ENCODE measurements around the gene AIRE.

AIRE gene

GRCh38 chr21:44325386-44326271 is 40.0 kb downstream of the AIRE start:
- DNase-seq (ENCODE audit: low read depth): no peak

GRCh38 chr21:44326272-44326647 is 40.6 kb downstream of the AIRE start:
- DNase-seq (ENCODE audit: low read depth): no peak

- DNase-seq (ENCODE audit: low read depth): no peak
Measured at GRCh38 chr21:44326716-44327602, 41.3 kb downstream of the AIRE start.

DNA sequence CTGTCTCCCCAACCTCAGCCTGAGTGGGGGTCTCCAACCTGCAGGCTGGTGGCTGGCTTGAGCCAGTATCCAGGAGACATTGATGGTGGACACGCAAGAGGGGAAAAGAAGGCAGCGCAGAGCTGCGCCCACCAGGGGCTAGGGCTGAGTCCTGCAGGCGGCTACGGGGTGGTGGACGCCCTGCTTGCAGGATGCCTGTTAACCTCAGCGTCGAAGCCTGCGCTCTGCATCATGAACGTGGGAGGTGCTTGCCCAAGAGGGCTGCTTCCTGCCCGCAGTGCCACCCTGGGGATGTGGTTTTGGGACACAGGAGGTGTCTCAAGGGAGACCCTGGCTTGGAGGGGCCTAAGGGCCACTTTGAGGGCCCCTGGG is 41.9 kb downstream of the AIRE start:
- no peak for DNase-seq (ENCODE audit: low read depth)

DNA sequence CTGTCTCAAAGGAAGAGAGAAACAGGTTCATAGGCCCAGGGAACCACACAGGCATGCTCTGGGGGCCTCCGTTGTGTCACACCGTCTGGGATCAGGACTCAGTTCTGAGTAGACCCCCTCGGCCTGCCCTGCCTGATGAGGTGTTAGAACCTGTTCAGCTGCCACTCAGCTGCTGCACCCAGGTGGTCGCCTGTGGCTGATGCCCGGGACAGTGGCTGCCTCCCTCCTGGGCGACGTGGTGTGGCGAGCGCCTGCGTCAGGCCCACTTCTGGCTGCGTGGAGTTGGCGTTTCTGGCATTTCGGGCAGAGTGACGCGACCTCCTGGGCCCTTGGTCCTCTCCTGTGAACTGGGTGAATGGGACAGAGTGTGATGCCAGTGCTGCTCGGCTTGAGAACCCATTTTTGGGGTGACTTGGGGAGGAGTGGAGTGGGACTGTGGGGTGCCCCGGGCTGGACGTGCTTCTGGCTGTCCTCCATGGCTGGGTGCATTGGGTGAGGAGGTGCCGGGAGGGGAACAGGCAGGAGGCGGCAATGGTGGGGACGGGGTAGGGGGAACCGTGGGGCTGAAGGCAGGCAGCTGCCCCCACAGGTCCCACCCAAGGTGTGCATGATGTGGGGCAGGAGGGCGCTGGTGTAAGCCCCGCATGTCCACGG is 42.7 kb downstream of the AIRE start:
- no peak for DNase-seq (ENCODE audit: low read depth)

DNA sequence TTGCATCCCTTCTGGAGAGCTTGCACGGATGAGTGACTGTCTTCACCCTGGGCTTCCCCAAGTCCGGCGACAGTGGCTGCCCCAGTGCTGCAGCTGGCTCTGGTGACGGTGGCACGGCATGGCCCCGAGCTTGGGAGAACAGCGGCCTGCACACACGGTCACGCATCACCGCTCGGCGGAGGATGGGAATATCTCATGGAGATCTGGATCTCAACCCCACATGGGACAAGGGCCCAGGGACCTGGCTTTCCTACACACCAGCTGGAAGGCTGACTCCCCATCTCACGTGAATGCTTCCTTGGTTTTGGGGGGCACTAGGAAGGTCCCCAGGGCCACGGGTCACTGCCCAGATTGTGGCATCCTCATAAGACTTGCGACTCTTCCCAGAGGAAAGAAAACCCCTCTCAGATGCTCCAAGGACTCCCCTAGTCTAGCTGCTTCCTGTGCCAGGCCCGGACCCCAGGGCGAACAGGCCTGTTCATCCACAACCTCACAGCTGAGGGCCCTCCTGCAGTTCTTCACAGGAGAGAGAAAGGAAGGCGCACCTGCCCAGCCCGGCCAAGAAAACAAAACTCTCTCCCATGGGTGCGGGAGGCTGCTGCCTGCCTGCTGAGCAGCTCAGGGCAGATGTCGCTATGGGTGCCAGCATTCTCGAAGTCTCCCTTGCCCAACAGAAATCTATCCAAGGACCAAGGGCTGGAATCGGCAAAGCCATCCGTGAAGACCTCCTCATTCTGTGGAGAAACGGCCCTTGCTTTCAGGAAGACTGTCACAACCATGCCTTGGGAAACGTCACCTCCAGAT is 43.6 kb downstream of the AIRE start:
- DNase-seq (ENCODE audit: low read depth): no peak

DNA sequence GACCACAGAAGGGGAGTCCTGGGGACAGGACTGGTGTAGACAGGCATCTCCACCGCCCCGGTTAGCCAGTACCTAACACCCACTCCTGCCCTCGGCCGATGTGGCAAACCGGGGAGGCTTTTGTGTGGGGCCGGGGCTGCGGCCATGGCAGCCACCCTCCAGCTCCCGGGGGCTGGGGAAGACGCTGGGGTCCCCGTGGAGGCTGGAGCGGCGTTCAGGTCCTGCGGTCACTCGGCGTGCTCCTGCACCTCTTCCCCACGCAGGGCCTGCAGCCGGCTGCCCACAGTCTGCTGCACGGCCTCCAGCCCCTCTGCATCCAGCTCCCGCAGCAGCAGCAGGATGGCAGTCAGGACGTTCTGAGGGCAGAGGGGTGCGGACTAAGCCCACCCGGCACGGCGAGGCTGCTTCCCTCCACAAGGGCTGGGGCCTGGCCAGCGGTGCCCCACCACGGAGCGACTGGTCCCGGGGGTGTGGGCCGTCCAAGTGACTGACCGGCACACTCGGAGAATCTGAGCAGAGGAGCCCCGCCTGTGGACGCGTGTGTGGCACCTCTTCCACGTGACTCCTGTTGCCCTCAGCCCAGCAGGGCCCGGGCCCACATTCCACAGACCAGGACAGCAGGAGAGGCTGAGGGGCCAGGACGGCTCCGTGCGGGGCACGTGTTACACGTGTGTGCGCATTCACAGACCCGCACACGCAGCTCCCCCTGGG is 44.5 kb downstream of the AIRE start:
- DNase-seq (ENCODE audit: low read depth): no peak

DNA sequence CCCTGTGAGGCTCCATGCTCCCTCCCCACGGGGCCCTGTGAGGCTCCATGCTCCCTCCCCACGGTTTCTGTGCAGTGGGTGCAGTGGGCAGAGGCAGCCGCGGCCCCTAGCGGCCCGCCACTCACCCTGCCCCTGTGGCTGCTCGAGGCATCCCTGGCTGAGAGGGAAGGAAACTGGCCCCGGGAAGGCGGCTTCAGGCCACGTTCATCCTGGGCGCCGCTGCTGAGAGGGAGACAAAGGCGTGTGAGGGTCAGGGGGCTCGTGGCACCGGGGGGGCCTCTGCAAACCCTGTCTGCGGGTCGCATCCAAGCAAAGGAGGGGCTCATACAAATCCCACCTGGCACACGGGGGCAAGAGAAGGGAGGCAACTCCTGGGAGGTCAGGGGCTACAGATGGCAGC is 45.0 kb downstream of the AIRE start:
- no peak for DNase-seq (ENCODE audit: low read depth)

GRCh38 chr21:44331209-44331608 is 45.5 kb downstream of the AIRE start:
- no peak for DNase-seq (ENCODE audit: low read depth)

GRCh38 chr21:44331650-44332307 is 46.1 kb downstream of the AIRE start:
- no peak for DNase-seq (ENCODE audit: low read depth)

DNA sequence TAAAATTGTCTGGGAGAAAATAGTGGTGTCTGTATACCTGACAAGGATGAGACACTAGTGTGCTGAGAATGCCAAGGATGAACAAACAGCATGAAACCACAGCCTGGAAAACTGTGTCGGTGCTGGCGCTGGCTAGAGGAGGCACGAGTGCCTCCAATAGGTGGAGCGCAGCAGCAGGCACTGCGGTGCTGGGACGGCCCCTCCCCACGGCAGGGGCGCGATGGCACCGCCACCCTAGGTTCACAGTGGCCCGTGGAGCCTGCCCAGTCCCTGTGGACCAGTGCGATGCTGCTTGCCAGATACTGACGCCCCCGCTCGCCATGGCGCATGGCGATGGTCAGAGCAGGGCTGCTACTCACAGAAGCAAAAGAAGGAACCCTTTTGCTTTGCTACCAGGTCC is 46.7 kb downstream of the AIRE start:
- DNase-seq (ENCODE audit: low read depth): no peak

GRCh38 chr21:44332965-44333364 is 47.3 kb downstream of the AIRE start:
- DNase-seq (ENCODE audit: low read depth): no peak

DNA sequence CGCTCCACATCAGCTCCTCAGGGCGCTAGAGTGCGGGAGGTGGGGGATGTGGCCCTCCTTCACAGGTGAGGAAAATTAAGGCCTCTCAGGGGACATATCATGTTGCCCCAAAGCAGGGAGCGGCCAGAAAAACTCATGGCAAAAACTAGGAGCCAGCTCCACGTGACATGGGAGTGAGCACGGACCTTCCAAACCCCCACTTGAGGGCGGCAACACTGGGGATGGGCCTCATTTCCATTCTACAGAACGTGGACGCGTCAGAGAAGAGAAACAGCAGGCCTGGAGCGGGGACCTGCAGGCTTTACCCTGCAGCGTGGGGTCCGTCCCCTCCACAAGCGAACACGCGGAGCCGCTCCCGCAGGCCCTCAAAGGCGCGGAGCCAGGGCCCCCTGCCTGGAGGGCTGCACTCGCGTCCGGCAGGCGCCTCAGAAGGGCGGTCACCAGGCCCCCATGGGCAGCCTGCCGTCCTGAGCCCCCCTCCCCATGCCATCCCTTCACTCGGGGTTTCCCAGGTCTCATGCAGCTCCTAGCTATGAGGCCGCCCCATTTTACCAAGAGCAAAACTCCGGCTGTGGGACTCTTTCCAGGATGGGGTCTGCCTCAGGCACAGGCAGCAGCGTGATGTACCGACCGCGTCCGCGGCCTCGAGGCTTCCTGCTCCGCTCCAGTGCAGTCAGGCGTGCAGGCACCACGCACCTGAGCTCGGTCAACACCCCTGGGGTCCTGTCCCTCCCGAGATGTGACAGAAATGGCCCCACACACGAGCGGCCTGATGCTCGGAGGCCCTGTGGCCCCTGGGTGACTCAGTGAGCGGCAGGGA is 48.0 kb downstream of the AIRE start:
- no peak for DNase-seq (ENCODE audit: low read depth)

DNA sequence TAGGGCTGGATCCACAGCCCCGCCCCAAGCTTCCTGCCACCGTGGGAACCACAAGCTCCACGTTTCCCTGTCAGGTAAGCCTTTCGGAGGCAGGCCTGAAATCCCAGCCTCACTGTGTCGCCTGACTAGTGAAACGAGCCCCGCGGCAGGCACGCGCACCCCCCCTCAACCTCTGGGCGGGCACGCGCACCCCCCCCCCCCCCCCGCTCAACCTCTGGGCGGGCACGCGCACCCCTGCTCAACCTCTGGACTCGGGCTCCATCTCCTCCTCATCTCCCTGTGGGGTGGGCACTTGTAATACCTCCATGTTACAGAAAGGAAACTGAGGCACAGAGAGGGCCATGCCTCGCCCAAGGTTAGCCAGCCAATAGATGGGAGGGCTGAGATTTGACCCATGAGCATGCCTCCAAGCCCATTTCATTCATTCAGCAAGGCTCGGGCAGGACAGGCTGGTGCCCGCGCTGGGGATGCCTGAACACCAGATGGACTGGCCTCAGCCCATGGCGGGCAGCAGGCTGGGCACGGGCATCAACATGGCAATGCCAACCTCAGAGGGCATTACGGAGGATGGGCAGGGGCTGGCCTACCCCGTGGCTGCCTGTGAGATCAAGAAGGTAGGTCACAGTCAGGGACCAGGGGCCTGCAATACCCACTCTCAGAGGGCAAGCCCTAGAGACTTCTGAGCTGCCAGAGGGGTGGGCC is 48.8 kb downstream of the AIRE start:
- no peak for DNase-seq (ENCODE audit: low read depth)

- no peak for DNase-seq (ENCODE audit: low read depth)
Measured at GRCh38 chr21:44335266-44336059, 49.8 kb downstream of the AIRE start.

- DNase-seq (ENCODE audit: low read depth): no peak
Measured at GRCh38 chr21:44337449-44337848, 51.8 kb downstream of the AIRE start.

DNA sequence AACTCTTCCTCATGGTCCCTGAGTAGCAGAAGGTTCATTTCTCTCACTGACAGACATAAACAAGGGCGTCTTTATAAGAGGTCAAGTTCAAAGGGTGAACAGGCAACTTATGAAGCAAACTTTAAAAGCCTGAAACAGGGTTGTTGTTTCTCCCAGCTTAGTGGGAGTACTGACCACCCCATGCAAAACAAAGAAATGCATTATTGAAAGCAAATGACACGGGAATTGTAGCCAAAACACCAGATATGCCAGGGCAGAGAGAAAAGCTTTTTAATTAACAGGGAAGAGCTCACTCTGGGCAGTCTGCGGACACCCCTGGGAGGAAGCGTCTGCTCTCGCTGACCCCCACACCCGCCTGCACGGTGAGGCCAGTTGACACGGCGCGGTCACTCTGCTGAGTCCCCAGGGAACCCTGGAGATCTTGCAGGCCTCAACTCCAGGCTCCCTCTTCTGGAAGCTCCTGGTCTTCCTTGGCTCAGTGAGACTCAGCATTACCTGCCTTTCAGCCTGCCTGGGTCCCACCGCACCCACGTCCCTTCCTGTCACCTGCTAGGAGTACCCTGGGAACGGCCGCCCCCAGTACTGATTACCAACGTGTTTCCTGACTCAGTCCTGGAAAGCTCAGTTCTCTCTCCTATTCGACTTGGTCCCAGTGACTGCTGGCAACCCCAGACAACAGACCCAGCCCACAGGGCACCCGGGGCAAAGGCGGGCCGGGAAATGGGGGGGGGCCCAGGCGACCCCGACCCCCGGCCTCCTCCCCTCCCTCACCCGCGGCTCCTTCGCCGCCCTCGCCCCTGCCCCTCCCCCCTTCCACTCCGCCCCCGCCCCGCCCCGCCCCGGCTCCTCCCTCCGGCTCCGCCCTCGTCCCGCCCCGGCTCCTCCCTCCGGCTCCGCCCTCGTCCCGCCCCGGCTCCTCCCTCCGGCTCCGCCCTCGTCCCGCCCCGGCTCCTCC is 52.5 kb downstream of the AIRE start:
- DNase-seq (ENCODE audit: low read depth): peak; percentile 28
